Neural crest cell (in vitro differentiated cells): ENCODE data around the gene FAM149B1. TPM values are rescaled to one million over a fixed set of nuclear protein-coding genes. Genes with fewer than 3 reads are reported as not detected.
A peak's percentile ranks its signal among the peaks of the same experiment; 100 is the strongest.

Source experiments
- DNase-seq: peaks from one replicate; pipeline ENCODE4 v3.0.0; 2021; ENCODE audit warnings: low read depth, mixed read lengths, low spot score
- H3K27ac Mint-ChIP-seq: one replicate; pipeline ENCODE4 v1.8.0; 2021; ENCODE audit warnings: mild to moderate bottlenecking, mixed read lengths; ENCODE audit not compliant: unreplicated experiment
- H3K27me3 Mint-ChIP-seq: 2 replicates; pipeline ENCODE4 v1.8.0; 2021; ENCODE audit warnings: low read depth, mild to moderate bottlenecking, mixed read lengths
- H3K36me3 Mint-ChIP-seq: 2 replicates; pipeline ENCODE4 v1.8.0; 2021; ENCODE audit warnings: low read depth, mild to moderate bottlenecking, mixed read lengths
- H3K4me1 Mint-ChIP-seq: 2 replicates; pipeline ENCODE4 v1.8.0; 2021; ENCODE audit warnings: mixed read lengths
- H3K4me3 Mint-ChIP-seq: one replicate; pipeline ENCODE4 v1.8.0; 2021; ENCODE audit warnings: mild to moderate bottlenecking, mixed read lengths
- H3K9me3 Mint-ChIP-seq: 2 replicates; pipeline ENCODE4 v1.8.0; 2021; ENCODE audit warnings: mixed read lengths
- CTCF ChIP-seq: fragments of 200-600 bp; sonication (generic); conservative IDR thresholded peaks from 2 replicates; pipeline ENCODE4 v1.5.0; 2021; ENCODE audit warnings: antibody characterized with exemption, mild to moderate bottlenecking
- long read RNA-seq: library from polyadenylated mRNA; unstranded; transcript quantifications from one replicate; pipeline ENCODE4 v2.0.0, GENCODE V29; 2020
- total RNA-seq: library from RNA; stranded (reverse); gene quantifications from 2 replicates; pipeline ENCODE4 v1.2.1, GENCODE V29; 2021

The FAM149B1 gene
- total RNA-seq: 26.8 and 27.2 TPM in 2 replicates
- long read RNA-seq, partial matches to known transcripts: 8 of 11 reads
- long read RNA-seq, other reads (novel, unspliced or antisense): 3 of 11 reads

GRCh38 chr10:73167783-73168464 is at the start of gene FAM149B1, which contains the start of gene ECD:
TSS of gene FAM149B1 (plus strand) at chr10:73168119. CDS start at chr10:73168340, 221 bp downstream.
TSS of gene ECD (minus strand) at chr10:73168008. CDS start at chr10:73163937, 4,071 bp downstream.
- Mint-ChIP-seq H3K4me1 (peaks cover 28% of the 10 kb centered on the region), H3K27ac (peak within 1 kb of the TSS; percentile 100), H3K9me3 (no peaks in the 10 kb centered on the region), H3K4me3 (peak within 1 kb of the TSS; percentile 100), H3K27me3 (no peaks in the 10 kb centered on the region), H3K36me3 (peaks cover 5% of the 10 kb centered on the region)
- TF ChIP-seq CTCF: peak; percentile 37
- peak; percentile 86 for DNase-seq

GRCh38 chr10:73119457-73119856 is 48.5 kb upstream of the FAM149B1 start:
- no peaks in the 10 kb centered on the region for H3K9me3 Mint-ChIP-seq
- H3K36me3 Mint-ChIP-seq: peaks cover 2% of the 10 kb centered on the region
- H3K27ac Mint-ChIP-seq: no peak overlapping the region
- no peak overlapping the region for H3K4me3 Mint-ChIP-seq
- no peak for TF ChIP-seq CTCF
- no peak for DNase-seq
- H3K4me1 Mint-ChIP-seq: no peaks in the 10 kb centered on the region
- H3K27me3 Mint-ChIP-seq: no peaks in the 10 kb centered on the region

GRCh38 chr10:73119952-73120351 is 48.0 kb upstream of the FAM149B1 start:
- DNase-seq: no peak
- Mint-ChIP-seq H3K27ac (no peak overlapping the region), H3K27me3 (no peaks in the 10 kb centered on the region), H3K9me3 (no peaks in the 10 kb centered on the region), H3K4me3 (no peak overlapping the region), H3K4me1 (no peaks in the 10 kb centered on the region), H3K36me3 (peaks cover 2% of the 10 kb centered on the region)
- no peak for TF ChIP-seq CTCF

- Mint-ChIP-seq H3K27ac (no peak overlapping the region), H3K4me3 (no peak overlapping the region), H3K9me3 (no peaks in the 10 kb centered on the region), H3K4me1 (no peaks in the 10 kb centered on the region), H3K36me3 (peaks cover 6% of the 10 kb centered on the region), H3K27me3 (no peaks in the 10 kb centered on the region)
- DNase-seq: no peak
- TF ChIP-seq CTCF: no peak
Measured at GRCh38 chr10:73126343-73126742, 41.6 kb upstream of the FAM149B1 start.

- no peak for DNase-seq
- H3K9me3 Mint-ChIP-seq: no peaks in the 10 kb centered on the region
- H3K4me3 Mint-ChIP-seq: no peak overlapping the region
- H3K36me3 Mint-ChIP-seq: peaks cover 9% of the 10 kb centered on the region
- no peaks in the 10 kb centered on the region for H3K4me1 Mint-ChIP-seq
- no peaks in the 10 kb centered on the region for H3K27me3 Mint-ChIP-seq
- no peak overlapping the region for H3K27ac Mint-ChIP-seq
- TF ChIP-seq CTCF: no peak
Measured at GRCh38 chr10:73131301-73131700, 36.6 kb upstream of the FAM149B1 start.
